Activated CD4-positive, alpha-beta T cell treated with anti-CD3 and anti-CD28 coated beads, Interleukin-2, amount 10 ng/mL, durations not matched to agents 24 days and 14 days (primary cell): ENCODE measurements around the gene RAB29. TPM values are rescaled to one million over a fixed set of nuclear protein-coding genes. Genes with fewer than 3 reads are reported as not detected.

Source experiments
- total RNA-seq: library from RNA; stranded (reverse); gene quantifications from 2 replicates; pipeline ENCODE4 v1.2.3, GENCODE V29; 2022

Gene RAB29
- total RNA-seq, 1 donor from 2014 or later: 29.1 TPM

Other genes starting within 250 kb of the RAB29 start
- 81.8 and 83.1 TPM in 2 replicates for gene ELK4, start 143.5 kb downstream of the RAB29 start, total RNA-seq
- 1.0 and 1.1 TPM in 2 replicates for gene SLC45A3, start 95.0 kb downstream of the RAB29 start, total RNA-seq
- 161 and 188 TPM in 2 replicates for gene NUCKS1, start 25.3 kb downstream of the RAB29 start, total RNA-seq
- 29.5 and 30.1 TPM in 2 replicates for gene SLC41A1, start 37.7 kb upstream of the RAB29 start, total RNA-seq
- gene PM20D1, start 74.7 kb upstream of the RAB29 start, total RNA-seq: 0.16 and 0.71 TPM in 2 replicates
- not detected in 2 replicates for gene SLC26A9, start 168.0 kb upstream of the RAB29 start, total RNA-seq
- gene RAB7B, start 227.9 kb upstream of the RAB29 start, total RNA-seq: not detected in 2 replicates
- gene CTSE, start 248.4 kb upstream of the RAB29 start, total RNA-seq: not detected in 2 replicates